ENCODE data around the gene MAP2. TPM values are rescaled to one million over a fixed set of nuclear protein-coding genes. Genes with fewer than 3 reads are reported as not detected.

Gene MAP2
- total RNA-seq (2022; extraction: Qiagen RNA extraction; ENCODE audit: low read depth), result 0.40 to 0.80 TPM (median 0.44 TPM) in 5 replicates

GRCh38 chr2:209423562-209424198 lies at the start of gene MAP2:
Gene MAP2 (plus strand): TSS chr2:209424047. CDS start chr2:209653171, 229,124 bp downstream.

GRCh38 chr2:209771474-209772289 lies 347.8 kb downstream of the MAP2 start, which contains the start of gene UNC80:
Gene UNC80 (plus strand): TSS chr2:209771832. CDS start chr2:209772073, 241 bp downstream.

Measured in A549 treated with RU486 at 1 μM for 4 hours (cell line).